Sigmoid colon (tissue), 4 donors: ENCODE measurements around the gene CPXM1.

Experiments
- CTCF ChIP-seq, 4 experiments: fragments of 450-650 bp in 3 of 4; fragments of 200-600 bp in 1 of 4; IDR thresholded peaks; one replicate each; pipeline ENCODE4 v1.5.1; 2016 to 2019; ENCODE audit warnings: antibody characterized with exemption in 4 of 4, mild to moderate bottlenecking in 3 of 4, moderate library complexity in 2 of 4
- POLR2A ChIP-seq, 2 donors: fragments of 450-650 bp; IDR thresholded peaks; one replicate each; pipeline ENCODE4 v1.6.1; 2016; ENCODE audit warnings: antibody characterized with exemption in 2 of 2, mild to moderate bottlenecking in 2 of 2, moderate library complexity in 2 of 2
- POLR2AphosphoS5 ChIP-seq, 4 donors: sonication (generic); formaldehyde crosslinking; IDR thresholded peaks; one replicate each; pipeline ENCODE4 v1.6.1; 2017; ENCODE audit warnings: antibody characterized with exemption in 4 of 4

- TF ChIP-seq CTCF (IDR thresholded peaks at IDR 0.05) = no peak
- TF ChIP-seq POLR2AphosphoS5 (IDR thresholded peaks at IDR 0.05) = no peak
- TF ChIP-seq POLR2A (IDR thresholded peaks at IDR 0.05) = no peak
Measured at GRCh38 chr20:2815242-2815900, 14.9 kb upstream of the CPXM1 start.
